NCI-H2171 treated with DMSO at 0.1 percent for 48 hours (cell line): Measurements from ENCODE around the gene KIF1C.

ENCODE experiments used
- DNase-seq: peaks from one replicate; lab custom pipeline; 2025; lab: John Stamatoyannopoulos, UW

KIF1C gene

GRCh38 chr17:4997302-4998026 lies at the start of gene KIF1C, which contains the start of gene INCA1:
Gene KIF1C, plus strand, starts transcription at chr17:4997950. Its CDS starts 2,297 bp downstream, at chr17:5000247.
Gene INCA1, minus strand, starts transcription at chr17:4997522. Its CDS starts 3,085 bp downstream, at chr17:4994437.
- peak; percentile 81 for DNase-seq

GRCh38 chr17:4948166-4948930 lies 49.4 kb upstream of the KIF1C start, which contains the start of gene PFN1:
Gene PFN1, minus strand, starts transcription at chr17:4948530. Its CDS starts 136 bp downstream, at chr17:4948394.
- DNase-seq = peak; percentile 87

GRCh38 chr17:4948931-4949320 lies 48.8 kb upstream of the KIF1C start:
- DNase-seq = peak; percentile 87

- DNase-seq = peak; percentile 66
Measured at GRCh38 chr17:4949321-4950074, 48.3 kb upstream of the KIF1C start.

- DNase-seq = peak; percentile 30
Measured at GRCh38 chr17:4950075-4950745, 47.5 kb upstream of the KIF1C start.

GRCh38 chr17:4950746-4951204 lies 47.0 kb upstream of the KIF1C start, which contains the start of gene ENO3:
Gene ENO3, plus strand, starts transcription at chr17:4951119. Its CDS starts 711 bp downstream, at chr17:4951830.
- DNase-seq = peak; percentile 27

- no peak for DNase-seq
Measured at GRCh38 chr17:4951486-4951885, 46.3 kb upstream of the KIF1C start.

- no peak for DNase-seq
Measured at GRCh38 chr17:4953451-4953961, 44.2 kb upstream of the KIF1C start.

GRCh38 chr17:4955091-4955490 lies 42.7 kb upstream of the KIF1C start:
- DNase-seq = no peak

GRCh38 chr17:4956493-4957061 lies 41.2 kb upstream of the KIF1C start:
- no peak for DNase-seq

- DNase-seq = peak; percentile 28
Measured at GRCh38 chr17:4958102-4958501, 39.6 kb upstream of the KIF1C start.

GRCh38 chr17:4959261-4959965 lies 38.3 kb upstream of the KIF1C start:
- peak; percentile 23 for DNase-seq

GRCh38 chr17:4960279-4960922 lies 37.3 kb upstream of the KIF1C start:
- no peak for DNase-seq

- DNase-seq = no peak
Measured at GRCh38 chr17:4965311-4965986, 32.3 kb upstream of the KIF1C start.

- DNase-seq = peak; percentile 100
Measured at GRCh38 chr17:4966844-4967538, 30.8 kb upstream of the KIF1C start.

- DNase-seq = peak; percentile 97
Measured at GRCh38 chr17:4967539-4968485, 29.9 kb upstream of the KIF1C start, which contains the start of gene SPAG7. Gene SPAG7, minus strand, starts transcription at chr17:4967817. Its CDS starts 13 bp downstream, at chr17:4967804.

GRCh38 chr17:4968486-4969046 lies 29.2 kb upstream of the KIF1C start:
- no peak for DNase-seq
